HG02678 (cell line): ENCODE measurements around the gene ZBED5.

Experiments
- ATAC-seq: cut with Tn5 transposase; IDR thresholded peaks from one replicate; pipeline ENCODE4 v1.9.1; 2021; ENCODE audit warnings: mild to moderate bottlenecking, moderate library complexity; ENCODE audit not compliant: unreplicated experiment

ZBED5 gene

GRCh38 chr11:10881892-10882291 is 24.0 kb upstream of the ZBED5 start:
- ATAC-seq: no peak

GRCh38 chr11:10878408-10879214 is 20.8 kb upstream of the ZBED5 start:
- no peak for ATAC-seq

- ATAC-seq: no peak
Observed at GRCh38 chr11:10876158-10876557, 18.3 kb upstream of the ZBED5 start.

- ATAC-seq: no peak
Observed at GRCh38 chr11:10875430-10876021, 17.7 kb upstream of the ZBED5 start.

GRCh38 chr11:10872097-10872496 is 14.2 kb upstream of the ZBED5 start:
- ATAC-seq: no peak

- ATAC-seq: no peak
Observed at GRCh38 chr11:10868352-10868751, 10.5 kb upstream of the ZBED5 start.

- ATAC-seq: no peak
Observed at GRCh38 chr11:10866893-10867331, 9.1 kb upstream of the ZBED5 start.

- ATAC-seq: no peak
Observed at GRCh38 chr11:10865837-10866270, 8.0 kb upstream of the ZBED5 start.

GRCh38 chr11:10864688-10865087 is 6.8 kb upstream of the ZBED5 start:
- ATAC-seq: no peak

- no peak for ATAC-seq
Observed at GRCh38 chr11:10862446-10862845, 4.6 kb upstream of the ZBED5 start.

- ATAC-seq: no peak
Observed at GRCh38 chr11:10861799-10862198, 3.9 kb upstream of the ZBED5 start.

- ATAC-seq: no peak
Observed at GRCh38 chr11:10861047-10861446, 3.2 kb upstream of the ZBED5 start.

GRCh38 chr11:10858439-10859325 is 829 bp upstream of the ZBED5 start:
- ATAC-seq: peak; percentile 17

- peak; percentile 13 for ATAC-seq
Observed at GRCh38 chr11:10857459-10857708, 469 bp downstream of the ZBED5 start.

- ATAC-seq: peak; percentile 0
Observed at GRCh38 chr11:10856689-10857458, 979 bp downstream of the ZBED5 start.

GRCh38 chr11:10855295-10855694 is 2.6 kb downstream of the ZBED5 start:
- no peak for ATAC-seq

GRCh38 chr11:10847960-10848860 is 9.6 kb downstream of the ZBED5 start:
- no peak for ATAC-seq

GRCh38 chr11:10846660-10847059 is 11.2 kb downstream of the ZBED5 start:
- ATAC-seq: no peak

GRCh38 chr11:10845589-10845988 is 12.3 kb downstream of the ZBED5 start:
- ATAC-seq: no peak

- ATAC-seq: no peak
Observed at GRCh38 chr11:10844796-10845195, 13.1 kb downstream of the ZBED5 start.
